ENCODE data around the gene BTBD2. TPM values are rescaled to one million over a fixed set of nuclear protein-coding genes. Genes with fewer than 3 reads are reported as not detected.

The BTBD2 gene
- total and polyA plus RNA-seq, 10 of the 15 experiments (the other 5 are each of a cell fraction or from before 2014, with no cell fraction given) = 0.13 to 66.2 (median 10.4) TPM

DNA sequence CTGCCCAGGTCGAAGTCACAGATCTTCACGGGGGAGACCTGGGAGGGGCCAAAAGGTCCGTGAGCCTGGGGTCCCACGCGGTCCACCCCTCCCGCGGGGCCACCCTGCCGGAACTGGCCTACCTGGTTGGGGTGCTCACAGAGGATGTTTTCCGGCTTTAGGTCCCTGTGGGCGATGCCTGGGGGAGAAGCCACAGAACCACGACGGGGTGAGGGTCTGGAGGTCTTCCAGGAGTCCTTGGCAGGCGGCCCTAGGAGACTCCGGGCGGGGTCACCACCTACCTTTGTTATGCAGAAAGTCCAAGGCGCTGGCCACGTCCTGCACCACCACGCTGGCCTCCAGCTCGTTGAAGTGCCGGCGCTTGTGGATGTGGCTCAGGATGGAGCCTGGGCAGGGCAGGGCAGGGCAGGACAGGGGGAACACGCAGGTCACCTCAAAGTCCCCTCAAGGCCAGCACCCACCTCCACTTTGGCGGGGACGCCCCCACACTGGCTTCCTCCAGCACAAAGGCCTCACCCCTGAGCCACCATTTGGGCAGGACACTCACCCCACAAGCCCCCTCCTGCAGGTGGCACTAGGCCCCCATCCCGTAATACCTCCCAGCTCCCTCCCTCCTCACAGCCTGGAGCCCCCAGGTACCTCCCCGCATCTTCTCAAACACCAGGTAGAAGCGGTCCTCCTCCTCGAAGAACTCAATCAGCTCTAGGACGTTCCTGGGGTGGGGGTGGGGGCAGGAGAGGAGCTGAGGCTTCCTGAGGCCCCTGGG, 27.2 kb upstream of the BTBD2 start:
- FAIRE-seq = no peak
- no TSS peak for BruUV-seq (replicated peaks)
- intact Hi-C loops (cut with micrococcal nuclease; ENCODE audit: unreplicated experiment) = no loop called here
- TF ChIP-seq ZBTB4 (CRISPR knock-in tag; IDR thresholded peaks at IDR 0.05) = no peak
- peak; percentile 44; the same call in 1 of the 2 replicates for TF ChIP-seq GATAD2B (conservative IDR thresholded peaks at IDR 0.05; ENCODE audit: low read depth)
- TF ChIP-seq CTCF (IDR thresholded peaks at IDR 0.05 in 2 of 3, conservative IDR thresholded peaks at IDR 0.05 in 1 of 3; ENCODE audit: control insufficient read depth in 2 of 3, extremely low read depth in 1 of 3, insufficient read depth in 1 of 3, low read depth in 3 of 3, low read length in 3 of 3) = no peak
- 0 out of 2 replicates have a peak, but pooled peaks have one; percentile 8 for TF ChIP-seq NR2F1 (conservative IDR thresholded peaks at IDR 0.05)
- TF ChIP-seq, protein P1, sequence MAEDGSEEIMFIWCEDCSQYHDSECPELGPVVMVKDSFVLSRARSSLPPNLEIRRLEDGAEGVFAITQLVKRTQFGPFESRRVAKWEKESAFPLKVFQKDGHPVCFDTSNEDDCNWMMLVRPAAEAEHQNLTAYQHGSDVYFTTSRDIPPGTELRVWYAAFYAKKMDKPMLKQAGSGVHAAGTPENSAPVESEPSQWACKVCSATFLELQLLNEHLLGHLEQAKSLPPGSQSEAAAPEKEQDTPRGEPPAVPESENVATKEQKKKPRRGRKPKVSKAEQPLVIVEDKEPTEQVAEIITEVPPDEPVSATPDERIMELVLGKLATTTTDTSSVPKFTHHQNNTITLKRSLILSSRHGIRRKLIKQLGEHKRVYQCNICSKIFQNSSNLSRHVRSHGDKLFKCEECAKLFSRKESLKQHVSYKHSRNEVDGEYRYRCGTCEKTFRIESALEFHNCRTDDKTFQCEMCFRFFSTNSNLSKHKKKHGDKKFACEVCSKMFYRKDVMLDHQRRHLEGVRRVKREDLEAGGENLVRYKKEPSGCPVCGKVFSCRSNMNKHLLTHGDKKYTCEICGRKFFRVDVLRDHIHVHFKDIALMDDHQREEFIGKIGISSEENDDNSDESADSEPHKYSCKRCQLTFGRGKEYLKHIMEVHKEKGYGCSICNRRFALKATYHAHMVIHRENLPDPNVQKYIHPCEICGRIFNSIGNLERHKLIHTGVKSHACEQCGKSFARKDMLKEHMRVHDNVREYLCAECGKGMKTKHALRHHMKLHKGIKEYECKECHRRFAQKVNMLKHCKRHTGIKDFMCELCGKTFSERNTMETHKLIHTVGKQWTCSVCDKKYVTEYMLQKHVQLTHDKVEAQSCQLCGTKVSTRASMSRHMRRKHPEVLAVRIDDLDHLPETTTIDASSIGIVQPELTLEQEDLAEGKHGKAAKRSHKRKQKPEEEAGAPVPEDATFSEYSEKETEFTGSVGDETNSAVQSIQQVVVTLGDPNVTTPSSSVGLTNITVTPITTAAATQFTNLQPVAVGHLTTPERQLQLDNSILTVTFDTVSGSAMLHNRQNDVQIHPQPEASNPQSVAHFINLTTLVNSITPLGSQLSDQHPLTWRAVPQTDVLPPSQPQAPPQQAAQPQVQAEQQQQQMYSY (CRISPR knock-in tag; IDR thresholded peaks at IDR 0.05) = no peak
- 0 out of 2 replicates have a peak, but pooled peaks have one; percentile 15 for TF ChIP-seq DPF2 (IDR thresholded peaks at IDR 0.05)
- no peak for TF ChIP-seq SREBF1 (IDR thresholded peaks at IDR 0.05; ENCODE audit: low read length)
- 0 out of 2 replicates have a peak, but pooled peaks have one; percentile 13 for TF ChIP-seq BACH1 (IDR thresholded peaks at IDR 0.05; ENCODE audit: borderline replicate concordance)
- TF ChIP-seq LARP7 (IDR thresholded peaks at IDR 0.05) = peak; percentile 39
- TF ChIP-seq HDGF (IDR thresholded peaks at IDR 0.05) = peak; percentile 17
- peak; percentile 29; the same call in 1 of the 2 replicates for TF ChIP-seq ZNF207 (IDR thresholded peaks at IDR 0.05; ENCODE audit: borderline replicate concordance)
- 0 out of 2 replicates have a peak, but pooled peaks have one; percentile 13 for TF ChIP-seq EED (IDR thresholded peaks at IDR 0.05; ENCODE audit: low read depth)

More for the DNA sequence above, 27.2 kb upstream of the BTBD2 start:
- Histone ChIP-seq H3K79me2 (ENCODE audit: control insufficient read depth, insufficient read depth, low read length) (peaks cover 46% of the 10 kb centered on the region), H3K4me3 (peak overlapping the region; percentile 67), H4K20me1 (ENCODE audit: control insufficient read depth, insufficient read depth) (peaks cover 1% of the 10 kb centered on the region; the same call in 1 of the 2 replicates), H3K36me3 (ENCODE audit: control insufficient read depth in 2 of 2, insufficient read depth in 2 of 2, low read length in 1 of 2) (peaks cover 26 to 33% of the 10 kb centered on the region in 2 experiments), H2AFZ (ENCODE audit: control insufficient read depth, low read depth, low read length) (peak overlapping the region; percentile 9; the same call in 1 of the 2 replicates), H3K4me1 (ENCODE audit: control insufficient read depth, insufficient read depth, low read length) (peaks cover 40% of the 10 kb centered on the region), H3K27me3 (replicated peaks in 1 of 2; ENCODE audit: control insufficient read depth in 2 of 2, insufficient read depth in 2 of 2, low read length in 1 of 2) (no peaks in the 10 kb centered on the region), H3K9ac (ENCODE audit: control insufficient read depth, insufficient read depth, low read length) (peak overlapping the region; percentile 73), H3K27ac (ENCODE audit: control insufficient read depth, insufficient read depth) (peak overlapping the region; percentile 89), H3K4me2 (ENCODE audit: control insufficient read depth, insufficient read depth) (peak overlapping the region; percentile 96), H3K9me3 (replicated peaks; ENCODE audit: control insufficient read depth, insufficient read depth, low read length) (no peaks in the 10 kb centered on the region)
- ChIA-PET POLR2A (interaction anchor here (0.6 to 4.3 kb wide), 15 partner anchors 8 to 351 kb away, joined by 3 to 37 read pairs (median 4); partner anchors contain the start of gene MKNK2), CTCF (interaction anchor here (0.9 to 1.5 kb wide), 10 partner anchors 9 to 50 kb away, joined by 3 to 7 read pairs (median 4); partner anchors contain the start of gene MKNK2), SMC1A (ENCODE audit: uncharacterized antibody, unreplicated experiment) (interaction anchor here (0.7 to 1.9 kb wide), 8 partner anchors 10 to 109 kb away, joined by 3 to 9 read pairs (median 4); partner anchors contain the start of gene AP3D1), RAD21 (ENCODE audit: unreplicated experiment) (interaction anchor here (0.6 to 2.4 kb wide), 14 partner anchors 10 to 139 kb away, joined by 3 to 17 read pairs (median 4); partner anchors contain the start of gene AP3D1)
- WGBS (ENCODE audit: insufficient coverage, insufficient replicate concordance, low lambda C conversion rate, missing lambda C conversion rate) = 11% methylated on average over 29 of the region's 29 CpGs
- peak; percentile 0 for ATAC-seq
- no peak for DNase-seq (ENCODE audit: low read depth, low spot score)
- in situ Hi-C loops (cut with MboI) = no loop called here
